Measurements from ENCODE around the gene PDE4DIP. TPM values are rescaled to one million over a fixed set of nuclear protein-coding genes. Genes with fewer than 3 reads are reported as not detected.
"Not testable (repeated sequence)": the region's sequence is repeated elsewhere in the genome, so short reads cannot be mapped to it uniquely, and the experiment has no call there.

The PDE4DIP gene
- 39.1 and 47.4 TPM in 2 replicates for total RNA-seq (2014; rRNA removed; shearing (Covaris generic))

- not testable (repeated sequence) for DNase-seq (ENCODE audit: low spot score)
These were observed at the start of gene PDE4DIP for GRCh38 chr1:148844220-148844619. TSS of gene PDE4DIP (plus strand) at chr1:148844428. CDS start at chr1:148844775, 347 bp downstream.

- not testable (repeated sequence) for DNase-seq (ENCODE audit: low spot score)
These were observed 35.8 kb upstream of the PDE4DIP start for GRCh38 chr1:148808268-148808928.

GRCh38 chr1:148808929-148809283 is 35.3 kb upstream of the PDE4DIP start:
- DNase-seq (ENCODE audit: low spot score): not testable (repeated sequence)

GRCh38 chr1:148822180-148822579 is 22.0 kb upstream of the PDE4DIP start:
- not testable (repeated sequence) for DNase-seq (ENCODE audit: low spot score)

- DNase-seq (ENCODE audit: low spot score): not testable (repeated sequence)
These were observed 20.4 kb upstream of the PDE4DIP start for GRCh38 chr1:148823822-148824221.

GRCh38 chr1:148825029-148825428 is 19.2 kb upstream of the PDE4DIP start:
- DNase-seq (ENCODE audit: low spot score): not testable (repeated sequence)

GRCh38 chr1:148828531-148828930 is 15.7 kb upstream of the PDE4DIP start:
- not testable (repeated sequence) for DNase-seq (ENCODE audit: low spot score)

GRCh38 chr1:148828962-148829361 is 15.3 kb upstream of the PDE4DIP start:
- not testable (repeated sequence) for DNase-seq (ENCODE audit: low spot score)

GRCh38 chr1:148829365-148829764 is 14.9 kb upstream of the PDE4DIP start:
- not testable (repeated sequence) for DNase-seq (ENCODE audit: low spot score)

- DNase-seq (ENCODE audit: low spot score): not testable (repeated sequence)
These were observed 3.0 kb upstream of the PDE4DIP start for GRCh38 chr1:148841262-148841661.

GRCh38 chr1:148844651-148845050 is 423 bp downstream of the PDE4DIP start:
- DNase-seq (ENCODE audit: low spot score): not testable (repeated sequence)

GRCh38 chr1:148845068-148845467 is 840 bp downstream of the PDE4DIP start:
- not testable (repeated sequence) for DNase-seq (ENCODE audit: low spot score)

GRCh38 chr1:148850347-148850746 is 6.1 kb downstream of the PDE4DIP start:
- not testable (repeated sequence) for DNase-seq (ENCODE audit: low spot score)

GRCh38 chr1:148850840-148851239 is 6.6 kb downstream of the PDE4DIP start:
- DNase-seq (ENCODE audit: low spot score): not testable (repeated sequence)

- DNase-seq (ENCODE audit: low spot score): not testable (repeated sequence)
These were observed 7.5 kb downstream of the PDE4DIP start for GRCh38 chr1:148851684-148852083.

- DNase-seq (ENCODE audit: low spot score): not testable (repeated sequence)
These were observed 9.1 kb downstream of the PDE4DIP start for GRCh38 chr1:148853363-148853762.

- not testable (repeated sequence) for DNase-seq (ENCODE audit: low spot score)
These were observed 9.8 kb downstream of the PDE4DIP start for GRCh38 chr1:148854063-148854462.

GRCh38 chr1:148855367-148855766 is 11.1 kb downstream of the PDE4DIP start:
- not testable (repeated sequence) for DNase-seq (ENCODE audit: low spot score)

GRCh38 chr1:148860049-148860448 is 15.8 kb downstream of the PDE4DIP start:
- DNase-seq (ENCODE audit: low spot score): not testable (repeated sequence)

- DNase-seq (ENCODE audit: low spot score): not testable (repeated sequence)
These were observed 16.5 kb downstream of the PDE4DIP start for GRCh38 chr1:148860579-148861259.

GRCh38 chr1:148862590-148862989 is 18.4 kb downstream of the PDE4DIP start:
- not testable (repeated sequence) for DNase-seq (ENCODE audit: low spot score)

- not testable (repeated sequence) for DNase-seq (ENCODE audit: low spot score)
These were observed 24.9 kb downstream of the PDE4DIP start for GRCh38 chr1:148868924-148869633.
